T-helper 2 cell treated with Interferon-gamma antibody and Interleukin-4, amounts not matched to agents 100 ng/mL and 5 ng/mL, for 36 hours (primary cell): ENCODE measurements around the gene MYO3B. TPM values are rescaled to one million over a fixed set of nuclear protein-coding genes. Genes with fewer than 3 reads are reported as not detected.

Experiments
- intact Hi-C: fragments of 100-400 bp; cut with micrococcal nuclease; formaldehyde crosslinking; loops from one replicate; pipeline ENCODE4 v1.15.1; 2023
- total RNA-seq: library from RNA; stranded (reverse); gene quantifications from 2 replicates; pipeline ENCODE4 v1.2.3, GENCODE V29; 2022

MYO3B gene
- total RNA-seq, 1 donor from 2014 or later = 1.2 TPM

DNA sequence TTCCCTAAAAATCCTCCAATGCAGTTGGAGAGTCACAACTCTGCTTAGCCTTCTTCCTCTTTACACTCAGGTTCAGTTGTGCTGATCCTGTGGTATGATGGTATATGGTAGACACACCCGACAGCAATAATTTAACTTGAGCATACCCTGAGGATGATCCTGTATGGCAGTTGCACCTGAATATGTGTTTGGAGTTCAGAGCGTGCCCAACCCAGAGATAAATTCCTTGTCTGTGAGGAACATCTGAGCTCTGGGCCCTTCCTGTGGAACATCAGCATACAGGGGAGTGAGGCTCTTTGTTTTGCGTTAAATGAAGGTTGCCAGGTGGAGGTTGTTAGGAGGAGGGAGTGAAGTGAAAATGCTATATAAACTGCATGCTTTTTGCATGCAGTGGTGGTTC lies 187.7 kb downstream of the MYO3B start:
- intact Hi-C loops = loop anchor here (2.0 to 10.0 kb wide), 3 partner anchors 131 to 509 kb away; no protein-coding TSS in a partner anchor

DNA sequence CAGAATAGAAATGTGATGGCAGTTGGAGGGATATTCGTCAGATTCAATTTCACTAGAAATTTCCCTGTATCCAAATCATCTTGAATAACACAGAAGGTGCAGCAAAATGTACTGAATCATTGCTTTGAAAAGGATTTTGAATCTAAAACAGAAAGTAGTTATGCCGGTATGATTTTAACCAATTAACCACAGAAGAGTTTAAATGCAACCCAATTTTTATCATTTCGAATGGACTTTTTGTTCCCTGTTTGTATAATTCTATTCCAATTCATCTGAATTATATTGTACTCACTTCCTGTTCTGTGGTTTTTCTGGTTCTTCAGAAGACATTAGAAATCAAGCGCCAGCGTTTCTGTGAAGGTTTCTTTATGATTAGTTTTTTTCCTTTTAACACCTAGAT lies 190.4 kb downstream of the MYO3B start:
- intact Hi-C loops = loop anchor here (10.0 kb wide), 2 partner anchors 134 to 506 kb away; no protein-coding TSS in a partner anchor

DNA sequence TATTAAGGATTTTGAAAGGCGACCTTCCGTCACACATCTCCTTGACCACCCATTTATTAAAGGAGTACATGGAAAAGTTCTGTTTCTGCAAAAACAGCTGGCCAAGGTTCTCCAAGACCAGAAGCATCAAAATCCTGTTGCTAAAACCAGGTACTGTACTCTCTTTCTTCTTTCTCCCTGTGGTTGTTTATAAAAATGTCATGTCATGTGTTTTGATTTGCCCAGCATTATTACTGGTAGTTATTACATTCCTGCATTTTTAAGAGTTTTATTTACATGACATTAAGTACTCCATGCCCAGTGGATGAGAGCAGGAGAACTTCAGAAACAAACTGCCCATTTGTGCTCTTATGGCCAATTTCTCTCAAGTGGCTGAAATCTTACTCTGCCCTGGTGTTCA lies 191.3 kb downstream of the MYO3B start:
- intact Hi-C loops = loop anchor here (10.0 kb wide), 2 partner anchors 134 to 506 kb away; no protein-coding TSS in a partner anchor

DNA sequence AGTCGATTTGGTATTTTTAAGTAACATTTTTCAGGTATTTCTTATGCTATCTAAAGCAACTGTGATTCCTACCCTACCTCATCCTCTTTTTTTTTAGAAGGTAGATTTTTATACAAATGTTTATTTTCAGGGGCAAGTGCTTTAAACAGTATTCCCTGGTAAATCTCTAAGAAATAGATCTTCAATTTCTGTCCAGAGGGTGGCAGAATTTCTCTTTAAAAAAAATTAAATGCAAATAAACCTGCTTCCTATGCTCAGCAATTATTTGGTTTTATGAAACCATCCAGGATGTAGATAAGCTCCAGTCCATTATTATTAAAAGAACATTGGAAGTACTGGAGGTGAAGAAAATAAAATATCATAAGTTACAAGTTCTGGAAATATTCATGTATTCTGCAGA lies 191.9 kb downstream of the MYO3B start:
- intact Hi-C loops = loop anchor here (1.0 to 10.0 kb wide), 3 partner anchors 135 to 505 kb away; no protein-coding TSS in a partner anchor

DNA sequence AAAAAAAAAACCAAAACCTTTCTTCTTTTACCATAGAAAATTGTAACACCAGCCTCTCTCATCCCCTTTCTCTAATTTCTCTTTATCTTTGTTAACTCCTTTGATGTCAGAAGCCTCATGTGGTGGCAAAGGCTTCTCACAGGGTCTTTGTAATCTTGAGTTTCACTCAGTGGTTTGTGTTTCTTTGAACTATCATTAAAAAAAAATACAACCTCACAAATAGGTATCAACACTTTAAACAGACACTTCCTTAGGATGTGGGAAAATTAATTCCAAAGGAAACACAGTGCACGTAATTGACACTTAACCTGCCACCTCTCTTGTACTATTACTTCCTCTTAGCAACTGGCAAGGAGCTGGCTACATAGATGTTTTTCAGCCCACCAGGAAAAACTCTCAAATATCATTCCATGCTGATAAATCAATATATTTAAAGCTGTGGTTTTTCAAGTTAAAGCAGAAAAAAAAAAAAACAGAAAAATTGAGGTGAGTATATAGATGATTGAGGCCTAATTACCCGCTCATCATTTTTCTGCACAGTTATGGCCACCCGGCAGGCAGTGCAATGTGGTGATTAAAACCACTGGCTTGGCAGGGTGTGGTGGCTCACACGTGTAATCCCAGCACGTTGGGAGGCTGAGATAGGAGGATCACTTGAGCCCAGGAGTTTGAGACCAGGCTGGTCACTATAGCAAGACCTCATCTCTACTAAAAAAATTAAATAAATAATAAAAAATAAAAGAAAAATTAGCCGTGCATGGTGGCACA lies 193.5 kb downstream of the MYO3B start:
- intact Hi-C loops = no loop called here

DNA sequence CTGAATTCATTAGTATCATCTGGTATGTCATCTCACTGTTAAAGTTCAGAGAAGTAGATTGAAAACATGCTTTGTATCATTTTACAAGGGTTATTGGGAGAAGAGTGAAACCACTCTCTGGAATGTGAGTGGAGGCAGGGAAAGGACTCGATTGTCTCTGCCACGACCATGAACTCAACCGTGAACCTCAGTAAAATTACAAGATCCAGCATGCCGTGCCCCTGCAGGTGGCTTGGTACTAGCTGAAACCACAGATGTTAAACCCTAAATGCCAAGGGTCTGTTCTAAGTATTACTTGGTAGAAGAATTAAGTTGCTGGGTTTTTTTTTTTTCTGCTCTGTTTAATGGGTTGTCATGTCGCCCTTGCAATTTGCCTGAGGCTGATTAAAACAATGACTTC lies 197.2 kb downstream of the MYO3B start:
- intact Hi-C loops = no loop called here

DNA sequence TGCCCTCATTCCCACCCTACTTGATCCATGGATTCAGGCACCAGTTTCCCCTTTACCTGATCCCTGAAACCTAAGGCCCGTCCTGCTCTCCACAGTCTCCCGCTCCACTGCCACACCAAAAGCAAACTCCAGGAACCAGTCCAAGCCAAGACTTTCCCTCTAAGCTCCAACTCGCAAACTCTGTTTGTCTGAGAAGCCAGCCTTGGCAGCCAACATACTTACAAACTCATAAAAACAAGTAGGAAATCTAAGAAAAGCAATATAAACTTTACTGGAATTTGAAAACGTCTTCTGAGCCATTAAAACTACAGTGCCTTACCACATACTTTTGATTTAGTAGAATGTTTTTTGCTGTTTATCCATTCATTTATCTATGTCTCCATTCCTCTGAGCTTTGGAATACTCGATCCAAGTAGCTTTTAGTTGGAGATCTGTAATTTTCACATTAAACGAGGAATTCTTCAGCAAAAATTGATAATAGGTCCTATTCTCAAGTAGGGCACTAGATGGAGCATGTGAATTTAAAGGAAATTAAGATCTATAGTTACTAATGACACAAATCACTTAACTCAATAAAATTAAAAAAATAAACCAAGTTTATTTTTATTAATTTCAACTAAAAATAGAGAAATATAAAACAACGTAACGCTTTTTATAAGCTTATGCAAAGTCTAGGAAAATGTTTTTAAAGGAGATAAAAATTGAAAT lies 199.7 kb downstream of the MYO3B start:
- intact Hi-C loops = no loop called here

DNA sequence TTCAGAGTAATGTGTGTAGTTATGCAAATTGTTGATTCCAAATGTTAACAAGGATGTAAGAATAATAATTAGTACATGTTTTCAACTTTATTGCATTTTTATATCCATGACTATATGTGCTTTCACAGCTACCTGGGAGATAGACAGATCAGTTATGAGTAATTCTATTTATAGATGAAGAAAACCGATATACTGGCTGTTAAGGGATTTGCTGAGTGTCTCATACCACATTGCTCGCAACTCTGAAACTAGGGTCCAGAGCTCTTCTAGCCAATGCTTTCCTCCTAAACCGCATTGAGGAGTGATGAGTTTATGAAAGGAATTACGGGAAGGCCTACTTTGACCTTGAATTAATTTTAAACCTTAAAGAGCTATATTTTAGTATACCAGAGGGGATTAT lies 202.3 kb downstream of the MYO3B start:
- intact Hi-C loops = no loop called here

DNA sequence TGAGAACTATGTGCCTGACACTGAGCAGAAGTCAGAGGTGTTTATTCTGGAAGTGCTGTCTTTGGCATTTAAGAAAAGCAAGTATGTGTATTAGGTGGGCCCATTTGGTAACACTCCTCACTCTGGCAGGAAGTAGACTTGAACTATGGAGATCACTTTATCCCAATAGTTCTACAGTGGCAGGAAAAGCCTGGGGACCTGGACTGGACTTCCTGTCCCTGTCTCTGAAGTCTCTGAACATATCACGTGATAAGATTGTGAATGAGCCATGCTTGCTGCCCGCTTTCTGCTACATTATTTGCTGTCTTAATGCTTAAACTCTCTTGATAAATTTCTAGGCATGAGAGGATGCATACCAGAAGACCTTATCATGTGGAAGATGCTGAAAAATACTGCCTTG lies 203.7 kb downstream of the MYO3B start:
- intact Hi-C loops = no loop called here

DNA sequence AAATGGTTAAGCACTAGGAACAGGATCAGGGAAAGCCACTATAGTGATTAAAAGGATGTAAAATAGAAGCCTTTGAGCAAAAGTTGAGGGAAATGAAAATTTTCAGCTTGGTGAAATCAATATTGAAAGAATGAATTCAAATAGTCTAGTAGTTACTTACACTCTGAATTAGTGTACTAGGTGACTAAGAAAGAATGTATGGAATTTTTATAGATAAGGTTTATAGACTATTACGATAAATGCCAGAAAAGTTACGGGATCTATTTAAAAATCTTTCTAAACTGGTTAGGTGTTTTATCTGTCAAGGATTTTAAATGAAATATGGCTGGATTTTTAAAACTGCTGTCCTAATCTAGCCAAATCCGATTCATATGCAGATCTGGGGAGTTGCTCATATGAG lies 208.6 kb downstream of the MYO3B start:
- intact Hi-C loops = no loop called here

DNA sequence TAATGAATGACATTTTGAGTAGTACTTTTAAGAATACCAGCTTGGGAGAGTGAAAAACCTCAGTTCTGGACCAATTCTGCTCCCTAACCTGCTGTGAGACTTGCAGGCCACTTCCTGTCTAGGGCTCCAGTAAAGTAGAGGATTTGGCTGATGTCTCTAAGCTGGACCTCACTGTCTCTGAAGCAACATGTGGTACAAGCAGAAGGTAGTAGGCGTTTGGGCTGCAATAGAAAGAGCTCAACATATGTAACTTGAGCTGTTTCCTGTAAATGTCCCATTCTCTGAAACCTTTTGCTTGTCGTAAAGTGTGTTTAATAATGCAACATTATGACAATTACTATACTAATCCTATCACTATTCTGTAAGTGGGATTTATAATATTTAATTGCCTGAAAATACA lies 213.1 kb downstream of the MYO3B start:
- intact Hi-C loops = no loop called here

DNA sequence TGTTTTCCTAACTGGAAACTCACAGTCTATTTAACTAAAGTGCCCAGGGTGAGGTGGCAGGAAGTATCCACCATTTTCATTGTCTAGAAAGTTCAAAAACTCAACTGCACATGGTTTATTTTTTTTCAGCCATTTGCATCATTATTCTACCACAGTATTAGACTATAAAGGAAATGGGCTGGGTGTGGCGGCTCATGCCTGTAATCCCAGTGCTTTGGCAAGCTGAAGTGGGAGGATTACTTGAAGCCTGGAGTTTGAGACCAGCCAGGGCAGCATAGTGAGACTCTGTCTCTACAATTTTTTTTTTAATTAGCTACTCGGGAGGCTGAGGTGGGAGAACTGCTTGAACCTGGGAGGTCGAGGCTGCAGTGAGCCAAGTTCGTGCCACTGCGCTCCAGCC lies 213.8 kb downstream of the MYO3B start:
- intact Hi-C loops = no loop called here

DNA sequence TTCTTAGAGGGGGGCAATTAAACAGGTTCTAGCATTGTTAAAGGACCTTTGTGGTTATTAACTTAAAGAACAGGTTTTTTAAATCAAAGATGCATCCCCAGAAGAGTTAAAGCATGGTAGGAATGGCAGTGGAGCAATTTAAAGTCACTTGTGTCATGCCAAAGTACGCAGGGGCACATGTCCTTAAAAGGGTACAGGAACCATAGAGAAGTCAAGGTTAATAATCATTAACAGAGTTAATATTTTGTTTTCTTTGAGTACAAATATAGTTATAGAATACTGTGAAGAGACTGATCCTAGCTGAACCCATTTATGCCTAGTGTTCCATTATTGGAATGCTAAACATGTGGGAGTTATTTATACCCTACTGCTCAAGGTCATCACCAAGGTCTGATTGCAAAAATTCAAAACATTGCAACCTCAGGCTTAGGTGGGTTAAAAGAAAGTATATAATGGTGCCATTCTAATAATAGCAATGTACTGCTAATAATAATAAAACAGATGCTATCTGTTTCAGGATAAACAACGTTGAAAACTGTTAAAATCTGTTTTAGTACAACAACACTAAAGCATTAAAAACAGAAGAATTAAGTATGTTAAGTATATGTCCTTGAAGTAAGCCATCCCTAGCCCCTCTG lies 216.0 kb downstream of the MYO3B start:
- intact Hi-C loops = no loop called here

DNA sequence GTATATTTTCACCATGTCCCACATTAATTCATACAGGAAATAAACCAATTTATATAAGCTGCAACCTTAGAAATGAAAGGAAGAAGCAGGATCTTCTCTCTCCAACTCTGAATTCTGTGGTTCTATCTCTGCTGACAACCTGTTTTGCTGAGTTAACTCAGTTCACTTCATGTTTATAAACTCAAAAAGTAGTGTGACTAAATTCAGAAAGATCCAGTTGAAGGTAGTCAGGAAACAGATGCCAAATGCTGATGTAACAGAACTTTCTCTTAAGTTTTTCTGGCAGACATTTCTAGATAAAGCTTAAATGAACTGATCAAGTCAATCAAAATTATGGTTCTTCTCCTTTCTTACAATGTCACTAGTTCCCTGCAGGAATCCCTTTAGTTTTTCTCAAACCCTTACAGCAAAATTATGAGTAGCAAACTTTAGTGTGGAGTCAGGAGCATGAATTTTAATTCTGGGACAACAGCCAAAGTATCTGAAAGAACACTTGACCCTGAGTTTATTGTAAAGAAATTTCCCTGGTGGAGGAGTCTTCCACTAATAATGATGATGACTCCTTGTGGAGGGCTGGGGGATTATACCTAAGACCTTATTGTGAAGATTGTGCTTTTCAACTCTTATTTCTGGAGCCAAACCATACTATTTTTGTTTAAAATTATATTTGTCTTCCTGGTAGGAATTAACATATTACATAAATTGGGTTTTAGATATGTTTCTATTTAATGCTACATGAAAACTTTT lies 216.9 kb downstream of the MYO3B start:
- intact Hi-C loops = loop anchor here (5.0 kb wide), 1 partner anchor 33 kb away; no protein-coding TSS in a partner anchor

DNA sequence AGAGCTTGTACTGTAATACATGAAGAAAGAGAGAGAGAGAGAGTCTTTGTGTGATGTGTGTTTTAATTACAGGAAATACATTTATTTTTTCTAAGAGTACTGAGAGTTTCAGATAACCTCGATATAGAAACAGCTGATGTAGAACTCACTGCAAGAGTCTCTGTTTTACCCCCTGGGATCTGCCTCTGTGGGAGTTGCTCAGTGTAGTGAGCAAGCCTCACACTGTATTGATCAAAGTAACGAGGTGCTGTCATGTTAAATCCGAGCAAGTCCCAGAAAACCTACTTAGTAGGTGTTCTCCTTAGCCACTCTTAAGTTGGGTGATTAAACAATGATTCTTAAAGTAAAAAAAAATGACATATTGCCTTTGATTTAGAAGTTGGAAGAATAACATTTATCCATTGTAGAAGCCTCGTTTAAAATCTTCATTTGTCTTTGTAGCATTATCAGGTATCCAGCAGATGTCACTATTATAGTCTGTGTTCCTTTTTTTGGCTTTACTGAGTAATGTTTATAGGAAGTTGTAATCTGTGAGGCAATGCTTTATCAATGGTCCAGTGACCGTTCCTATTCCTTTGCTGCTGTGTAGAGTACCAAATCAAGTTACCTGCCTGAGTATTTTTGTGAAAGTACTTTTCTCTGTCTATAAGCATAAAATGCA lies 219.0 kb downstream of the MYO3B start:
- intact Hi-C loops = loop anchor here (1.0 to 5.0 kb wide), 3 partner anchors 35 to 418 kb away; no protein-coding TSS in a partner anchor

DNA sequence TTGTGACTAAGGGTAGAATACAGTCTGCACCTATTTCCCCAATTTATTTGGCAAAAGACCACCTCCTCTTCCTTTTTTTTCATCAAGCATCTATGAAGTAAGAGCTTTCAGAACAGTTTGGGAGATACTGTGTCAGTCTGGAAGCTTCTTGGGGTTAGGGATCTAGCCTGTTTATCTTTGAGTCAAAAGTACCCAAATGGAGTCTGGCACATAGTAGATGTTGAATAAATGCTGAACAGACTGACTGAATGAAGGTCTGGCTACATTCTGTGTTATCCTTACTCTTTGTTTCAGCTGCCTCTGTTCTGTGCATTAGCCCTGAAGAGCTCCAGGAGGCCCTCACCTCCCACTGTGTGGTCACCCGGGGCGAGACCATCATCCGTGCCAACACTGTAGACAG lies 223.2 kb downstream of the MYO3B start:
- intact Hi-C loops = no loop called here

DNA sequence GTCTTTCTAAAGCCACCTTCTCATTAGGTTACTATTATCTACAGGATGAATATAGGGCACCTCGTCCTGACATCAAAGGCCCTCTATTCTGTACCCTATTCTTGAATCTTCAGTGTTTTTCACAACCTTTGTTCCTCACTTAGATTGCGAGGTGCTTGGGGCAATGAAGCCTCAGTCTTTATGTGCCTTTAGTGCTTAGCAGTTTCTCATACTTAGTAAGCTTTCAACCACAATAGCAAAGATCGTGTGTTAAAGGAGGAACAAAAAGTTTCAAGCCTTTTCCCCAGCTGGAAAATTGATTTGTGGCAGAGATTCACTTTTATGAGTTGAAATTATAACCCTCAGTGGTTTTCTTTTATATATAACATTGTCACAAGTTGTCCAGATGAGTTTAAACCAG lies 226.9 kb downstream of the MYO3B start:
- intact Hi-C loops = no loop called here

DNA sequence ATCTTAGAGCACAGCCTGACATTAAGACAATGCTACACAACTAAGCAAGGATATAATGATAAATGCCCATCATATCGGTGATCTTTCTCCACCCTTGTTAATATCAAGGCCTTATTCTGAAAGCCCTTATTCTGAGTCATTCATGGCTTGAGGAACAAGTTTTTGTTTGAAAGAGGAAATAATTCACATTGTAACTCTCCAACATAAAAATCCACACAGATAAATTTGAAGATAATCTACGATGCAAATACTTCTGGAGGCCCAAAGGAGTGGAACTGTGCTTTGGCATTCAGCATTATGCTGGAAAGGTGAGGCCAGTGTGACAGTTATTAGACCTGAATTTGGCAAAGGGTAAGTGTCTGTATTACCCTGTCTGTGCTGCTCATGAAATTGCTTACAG lies 227.4 kb downstream of the MYO3B start:
- intact Hi-C loops = no loop called here

DNA sequence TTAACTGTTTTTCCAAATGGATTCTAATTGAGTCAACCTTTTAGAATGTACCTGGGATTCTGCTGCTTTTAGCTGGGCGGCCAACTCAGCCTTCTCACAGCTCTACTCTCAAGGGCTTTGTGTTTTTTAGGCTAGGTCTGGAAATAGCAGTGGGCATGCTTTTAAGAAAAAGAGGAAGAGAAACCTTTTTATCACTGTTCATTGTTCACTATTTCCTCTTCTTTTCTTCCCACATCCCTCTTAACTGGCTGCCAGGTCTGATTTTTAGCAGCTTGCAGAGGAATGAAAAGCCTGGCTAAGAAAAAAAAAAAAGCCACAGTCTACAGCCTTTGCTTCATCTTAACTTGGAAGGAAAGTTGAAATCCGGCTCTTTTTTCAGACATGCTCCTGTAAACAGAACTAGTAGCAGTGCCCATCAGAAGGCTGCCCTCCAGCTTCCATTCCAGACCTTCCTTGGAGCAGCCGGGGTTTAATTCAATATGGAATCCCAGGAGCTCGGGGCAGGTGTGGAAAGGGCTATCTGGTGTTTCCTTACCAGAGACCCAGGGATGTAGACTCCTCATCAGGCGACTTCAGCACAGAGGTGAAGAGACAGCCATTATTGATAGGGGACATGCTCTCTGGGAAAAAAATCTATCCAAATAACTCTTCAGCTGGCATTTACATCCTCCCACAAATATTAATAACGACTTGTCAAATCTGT lies 230.7 kb downstream of the MYO3B start:
- intact Hi-C loops = loop anchor here (2.0 kb wide), 1 partner anchor 306 kb away; the partner anchor contains the start of gene SP5

DNA sequence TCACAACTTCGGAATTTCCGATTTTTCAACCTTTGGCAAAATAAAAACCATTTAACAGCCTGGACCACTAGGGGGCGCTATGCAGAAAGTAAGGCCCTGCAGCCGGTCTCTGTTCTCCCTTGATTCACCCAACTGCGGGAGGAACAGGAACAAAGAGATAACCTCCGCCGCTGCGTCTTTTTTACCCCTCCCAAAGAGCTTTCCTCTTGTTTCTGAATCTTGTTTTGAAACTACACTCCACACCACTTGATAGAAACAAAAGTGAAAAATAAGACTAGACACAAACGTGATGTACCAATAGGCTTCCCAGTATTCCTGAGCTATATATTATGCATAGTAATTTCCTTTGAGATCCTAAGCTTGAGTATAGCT lies 231.2 kb downstream of the MYO3B start:
- intact Hi-C loops = loop anchor here (2.0 kb wide), 1 partner anchor 306 kb away; the partner anchor contains the start of gene SP5
